BE2C (cell line): ENCODE data around the gene NHLH1.

Experiments used
- DNase-seq: peaks from one replicate; pipeline ENCODE4 v3.0.0-alpha.2; 2020
- H3K27me3 ChIP-seq: fragments of 250-450 bp; sonication (Bioruptor Pico); 2 replicates; pipeline ENCODE4 v1.5.1; 2020; ENCODE audit warnings: mild to moderate bottlenecking
- H3K36me3 ChIP-seq: fragments of 250-450 bp; sonication (Bioruptor Pico); 2 replicates; pipeline ENCODE4 v1.5.1; 2020; ENCODE audit warnings: mild to moderate bottlenecking
- H3K4me1 ChIP-seq: fragments of 250-450 bp; sonication (Bioruptor Pico); 2 replicates; pipeline ENCODE4 v1.5.1; 2020
- H3K4me3 ChIP-seq: 2 replicates; pipeline ENCODE4 v1.5.1; 2011; ENCODE audit warnings: low read depth, low read length
- H3K9me3 ChIP-seq: fragments of 250-450 bp; sonication (Bioruptor Pico); 2 replicates; pipeline ENCODE4 v1.5.1; 2020
- CTCF ChIP-seq: IDR thresholded peaks from 2 replicates; pipeline ENCODE4 v1.5.1; 2012; ENCODE audit warnings: mild to moderate bottlenecking, low read depth, low read length

Gene NHLH1

GRCh38 chr1:160367516-160367900 lies 637 bp downstream of the NHLH1 start:
- Histone ChIP-seq H3K36me3 (no peaks in the 10 kb centered on the region), H3K4me1 (no peaks in the 10 kb centered on the region), H3K4me3 (no peak overlapping the region), H3K27me3 (no peaks in the 10 kb centered on the region), H3K9me3 (no peaks in the 10 kb centered on the region)
- no peak for TF ChIP-seq CTCF
- no peak for DNase-seq

GRCh38 chr1:160367934-160368923 lies 1.4 kb downstream of the NHLH1 start:
- H3K9me3 ChIP-seq: no peaks in the 10 kb centered on the region
- no peak overlapping the region for H3K4me3 ChIP-seq
- no peaks in the 10 kb centered on the region for H3K4me1 ChIP-seq
- TF ChIP-seq CTCF: no peak
- H3K27me3 ChIP-seq: no peaks in the 10 kb centered on the region
- no peak for DNase-seq
- no peaks in the 10 kb centered on the region for H3K36me3 ChIP-seq

DNA sequence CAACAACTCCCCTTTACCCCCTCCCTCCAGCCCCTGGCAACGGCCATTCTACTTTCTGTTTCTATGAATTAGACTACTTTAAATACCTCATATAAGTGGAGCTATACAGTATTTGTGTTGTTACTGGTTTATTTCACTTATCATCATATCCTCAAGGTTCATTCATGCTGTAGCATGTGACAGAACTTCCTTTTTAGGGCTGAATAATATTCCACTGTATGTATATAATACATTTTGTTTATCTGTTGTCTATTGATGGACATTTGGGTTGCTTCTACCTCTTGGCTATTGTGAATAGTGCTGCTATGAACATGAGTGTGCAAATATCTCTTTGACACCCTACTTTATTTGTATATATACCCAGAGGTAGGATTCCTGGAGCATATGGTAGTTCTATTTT lies 2.2 kb downstream of the NHLH1 start:
- Histone ChIP-seq H3K27me3 (no peaks in the 10 kb centered on the region), H3K9me3 (no peaks in the 10 kb centered on the region), H3K4me3 (no peak overlapping the region), H3K4me1 (no peaks in the 10 kb centered on the region), H3K36me3 (no peaks in the 10 kb centered on the region)
- no peak for TF ChIP-seq CTCF
- DNase-seq: no peak

DNA sequence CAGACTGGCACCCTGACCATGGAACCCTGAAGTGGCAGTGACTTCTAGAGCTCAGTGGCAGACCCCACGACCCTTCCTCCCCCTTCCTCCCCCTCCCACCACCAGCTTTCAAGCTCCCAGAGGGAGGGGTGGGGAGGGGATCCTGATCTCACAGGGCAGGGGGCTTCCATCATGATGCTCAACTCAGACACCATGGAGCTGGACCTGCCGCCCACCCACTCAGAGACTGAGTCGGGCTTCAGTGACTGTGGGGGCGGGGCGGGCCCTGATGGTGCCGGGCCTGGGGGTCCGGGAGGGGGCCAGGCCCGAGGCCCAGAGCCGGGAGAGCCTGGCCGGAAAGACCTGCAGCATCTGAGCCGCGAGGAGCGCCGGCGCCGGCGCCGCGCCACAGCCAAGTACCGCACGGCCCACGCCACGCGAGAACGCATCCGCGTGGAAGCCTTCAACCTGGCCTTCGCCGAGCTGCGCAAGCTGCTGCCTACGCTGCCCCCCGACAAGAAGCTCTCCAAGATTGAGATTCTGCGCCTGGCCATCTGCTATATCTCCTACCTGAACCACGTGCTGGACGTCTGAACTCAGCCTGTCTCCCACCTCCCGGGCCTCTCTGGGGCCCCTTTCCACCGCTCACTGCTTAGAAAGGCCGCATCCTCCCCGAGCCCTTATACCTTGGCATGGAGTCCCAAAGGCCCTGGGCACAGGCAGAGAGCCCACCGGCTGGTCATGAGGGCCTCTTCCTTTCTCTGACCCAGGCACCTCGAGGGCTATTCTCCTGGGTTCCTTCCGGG lies 3.9 kb downstream of the NHLH1 start:
- Histone ChIP-seq H3K36me3 (no peaks in the 10 kb centered on the region), H3K4me3 (no peak overlapping the region), H3K4me1 (no peaks in the 10 kb centered on the region), H3K27me3 (no peaks in the 10 kb centered on the region), H3K9me3 (no peaks in the 10 kb centered on the region)
- no peak for DNase-seq
- TF ChIP-seq CTCF: no peak

DNA sequence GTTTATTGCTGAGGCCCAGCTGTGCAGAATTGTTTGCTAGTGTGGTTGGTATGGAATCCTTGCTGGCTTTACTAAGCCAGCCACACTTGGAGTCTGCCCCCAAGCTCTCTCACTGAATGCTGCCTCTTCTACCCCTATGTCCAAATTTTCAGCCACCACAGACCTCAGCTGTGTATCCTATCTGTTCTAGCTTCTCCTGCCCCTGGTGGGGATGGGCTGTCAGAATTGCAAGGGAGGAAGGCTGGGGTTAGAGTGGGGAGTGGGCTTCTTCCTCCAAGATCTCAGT lies 4.4 kb downstream of the NHLH1 start:
- Histone ChIP-seq H3K4me3 (no peak overlapping the region), H3K36me3 (no peaks in the 10 kb centered on the region), H3K27me3 (no peaks in the 10 kb centered on the region), H3K9me3 (no peaks in the 10 kb centered on the region), H3K4me1 (no peaks in the 10 kb centered on the region)
- TF ChIP-seq CTCF: no peak
- no peak for DNase-seq

GRCh38 chr1:160371756-160372155 lies 4.9 kb downstream of the NHLH1 start:
- no peak for TF ChIP-seq CTCF
- H3K36me3 ChIP-seq: no peaks in the 10 kb centered on the region
- H3K27me3 ChIP-seq: no peaks in the 10 kb centered on the region
- H3K4me1 ChIP-seq: no peaks in the 10 kb centered on the region
- no peaks in the 10 kb centered on the region for H3K9me3 ChIP-seq
- no peak overlapping the region for H3K4me3 ChIP-seq
- DNase-seq: no peak
